Calu3 (cell line): ENCODE measurements around the gene FPR2. TPM values are rescaled to one million over a fixed set of nuclear protein-coding genes. Genes with fewer than 3 reads are reported as not detected.

Source experiments
- BruUV-seq: library from RNA; stranded (reverse); fragments of 400-500 nt; replicated peaks from 2 replicates; lab custom pipeline; 2021; lab: Mats Ljungman, UMichigan
- CTCF ChIA-PET: fragments of 300-600 bp; sonication (Branson Sonifier 250); formaldehyde crosslinking; loops from one replicate; lab custom pipeline; 2022; ENCODE audit warnings: antibody characterized with exemption; lab: Charles Lee
- DNase-seq: peaks from one replicate; pipeline ENCODE4 v3.0.0; 2022
- H3K27ac Mint-ChIP-seq: one replicate; pipeline ENCODE4 v1.8.0; 2022; ENCODE audit warnings: mixed read lengths; ENCODE audit not compliant: unreplicated experiment
- H3K27me3 Mint-ChIP-seq: one replicate; pipeline ENCODE4 v1.8.0; 2022; ENCODE audit warnings: mixed read lengths; ENCODE audit not compliant: unreplicated experiment
- H3K36me3 Mint-ChIP-seq: one replicate; pipeline ENCODE4 v1.8.0; 2022; ENCODE audit warnings: mild to moderate bottlenecking, moderate library complexity, mixed read lengths; ENCODE audit not compliant: insufficient read depth, unreplicated experiment
- H3K4me1 Mint-ChIP-seq: one replicate; pipeline ENCODE4 v1.8.0; 2022; ENCODE audit warnings: mild to moderate bottlenecking, low read depth, mixed read lengths; ENCODE audit not compliant: unreplicated experiment
- H3K4me3 Mint-ChIP-seq: one replicate; pipeline ENCODE4 v1.8.0; 2022; ENCODE audit warnings: mild to moderate bottlenecking, low read depth, moderate library complexity, mixed read lengths; ENCODE audit not compliant: unreplicated experiment
- H3K9me3 Mint-ChIP-seq: one replicate; pipeline ENCODE4 v1.8.0; 2022; ENCODE audit warnings: low read depth, mixed read lengths; ENCODE audit not compliant: unreplicated experiment
- CTCF ChIP-seq: fragments of 200-600 bp; IDR thresholded peaks from one replicate; pipeline ENCODE4 v1.8.0; 2022; ENCODE audit warnings: antibody characterized with exemption; ENCODE audit not compliant: unreplicated experiment
- intact Hi-C: fragments of 100-400 bp; cut with micrococcal nuclease; formaldehyde crosslinking; loops from one replicate; pipeline ENCODE4 v1.10.0; 2022; ENCODE audit not compliant: unreplicated experiment
- total RNA-seq: library from RNA; stranded (reverse); gene quantifications from 2 replicates; pipeline ENCODE4 v1.2.3, GENCODE V29; 2022

The FPR2 gene
- total RNA-seq, 1 experiment from 2014 or later = not detected

DNA sequence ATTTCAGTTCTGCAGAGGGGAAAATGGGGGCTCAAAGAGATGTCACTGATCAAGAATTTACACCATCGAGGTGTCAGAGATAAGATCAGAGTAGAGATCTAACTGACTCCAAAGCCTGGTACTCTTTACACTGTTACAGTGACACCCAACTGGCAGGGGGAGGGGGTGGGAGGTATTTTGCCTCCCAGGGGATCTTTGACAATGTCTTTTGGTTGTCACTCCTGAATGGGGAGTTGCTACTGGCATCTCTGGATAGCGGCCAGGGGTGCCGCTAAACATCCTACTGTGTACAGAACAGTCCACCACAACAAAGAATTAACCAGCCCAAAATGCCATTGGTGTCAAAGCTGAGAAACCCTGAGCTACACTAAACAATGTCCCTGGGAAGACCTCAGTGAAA lies 37.1 kb downstream of the FPR2 start:
- no TSS peak for BruUV-seq
- intact Hi-C loops = no loop called here
- H3K36me3 Mint-ChIP-seq = no peaks in the 10 kb centered on the region
- no peak overlapping the region for H3K27ac Mint-ChIP-seq
- peaks cover 23% of the 10 kb centered on the region for H3K9me3 Mint-ChIP-seq
- no peak for TF ChIP-seq CTCF
- H3K4me1 Mint-ChIP-seq = no peaks in the 10 kb centered on the region
- peaks cover 12% of the 10 kb centered on the region for H3K27me3 Mint-ChIP-seq
- H3K4me3 Mint-ChIP-seq = no peak overlapping the region
- no peak for DNase-seq
- CTCF ChIA-PET = no interaction called here

DNA sequence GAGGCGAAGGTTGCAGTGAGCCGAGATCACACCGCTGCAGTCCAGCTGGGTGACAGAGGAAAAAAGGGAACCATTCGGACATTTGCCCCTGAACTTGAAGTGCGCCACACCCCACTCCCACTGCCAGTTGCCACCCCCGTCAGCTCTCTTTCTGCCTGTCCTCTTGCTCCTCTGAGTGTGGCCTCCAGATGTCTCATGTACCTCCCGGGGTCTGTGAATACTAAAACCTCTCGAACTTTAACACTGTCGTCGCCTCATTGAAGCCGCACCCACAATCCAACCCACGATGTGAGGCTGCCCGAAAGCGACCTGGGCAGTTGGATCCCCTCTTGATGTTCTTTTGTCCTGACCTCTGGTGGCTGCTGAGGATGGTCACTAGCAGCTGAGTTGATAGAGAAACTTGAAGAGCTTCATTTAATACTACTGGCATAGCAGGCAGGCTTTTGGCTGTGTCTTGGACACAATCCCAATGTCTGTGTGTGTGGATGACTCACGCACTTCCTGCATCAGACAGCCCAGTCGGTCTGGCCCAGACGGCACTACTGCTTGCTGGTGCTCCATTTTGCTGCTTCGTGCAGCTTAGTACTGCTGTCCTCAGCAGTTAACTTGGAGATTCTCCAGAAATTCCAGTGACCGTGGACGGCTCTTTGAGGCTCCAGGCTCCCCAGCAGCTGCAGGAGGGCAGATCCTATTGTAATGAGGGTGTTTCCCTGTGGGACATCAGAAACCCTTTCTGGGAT lies 38.2 kb downstream of the FPR2 start:
- no peak overlapping the region for H3K27ac Mint-ChIP-seq
- no peaks in the 10 kb centered on the region for H3K4me1 Mint-ChIP-seq
- H3K9me3 Mint-ChIP-seq = peaks cover 21% of the 10 kb centered on the region
- H3K27me3 Mint-ChIP-seq = peaks cover 12% of the 10 kb centered on the region
- TF ChIP-seq CTCF = no peak
- no peak overlapping the region for H3K4me3 Mint-ChIP-seq
- no TSS peak for BruUV-seq
- CTCF ChIA-PET = interaction anchor here (0.6 to 1.3 kb wide), 2 partner anchors 9 to 111 kb away, joined by 3 read pairs; no protein-coding TSS in a partner anchor
- no peaks in the 10 kb centered on the region for H3K36me3 Mint-ChIP-seq
- DNase-seq = peak; percentile 61
- intact Hi-C loops = no loop called here

GRCh38 chr19:51799774-51800472 lies 38.9 kb downstream of the FPR2 start:
- no peaks in the 10 kb centered on the region for H3K36me3 Mint-ChIP-seq
- CTCF ChIA-PET = interaction anchor here (1.3 kb wide), 1 partner anchor 9 kb away, joined by 3 read pairs; no protein-coding TSS in a partner anchor
- no peak overlapping the region for H3K27ac Mint-ChIP-seq
- peaks cover 24% of the 10 kb centered on the region for H3K9me3 Mint-ChIP-seq
- intact Hi-C loops = no loop called here
- no peak overlapping the region for H3K4me3 Mint-ChIP-seq
- no TSS peak for BruUV-seq
- TF ChIP-seq CTCF = no peak
- peaks cover 12% of the 10 kb centered on the region for H3K27me3 Mint-ChIP-seq
- H3K4me1 Mint-ChIP-seq = no peaks in the 10 kb centered on the region
- DNase-seq = no peak

- H3K27me3 Mint-ChIP-seq = peaks cover 12% of the 10 kb centered on the region
- no peak for DNase-seq
- H3K36me3 Mint-ChIP-seq = no peaks in the 10 kb centered on the region
- peaks cover 24% of the 10 kb centered on the region for H3K9me3 Mint-ChIP-seq
- no peak overlapping the region for H3K4me3 Mint-ChIP-seq
- H3K4me1 Mint-ChIP-seq = no peaks in the 10 kb centered on the region
- no peak for TF ChIP-seq CTCF
- intact Hi-C loops = no loop called here
- BruUV-seq = no TSS peak
- CTCF ChIA-PET = interaction anchor here (1.3 kb wide), 1 partner anchor 8 kb away, joined by 3 read pairs; no protein-coding TSS in a partner anchor
- H3K27ac Mint-ChIP-seq = no peak overlapping the region
These were observed 39.7 kb downstream of the FPR2 start for GRCh38 chr19:51800473-51801244.
